GM12878 (cell line): Measurements from ENCODE around the gene AP5B1.

Experiments
- BHLHE40 ChIP-seq, 2 experiments: fragments of 450-650 bp in 1 of 2; IDR thresholded peaks; 2 replicates each; pipeline ENCODE4 v1.6.1; 2011 to 2017; ENCODE audit warnings: low read depth in 2 of 2, borderline replicate concordance in 1 of 2, improper control_type of control experiment in 1 of 2, low read length in 1 of 2, mild to moderate bottlenecking in 1 of 2
- BMI1 ChIP-seq: fragments of 450-650 bp; IDR thresholded peaks from 2 replicates; pipeline ENCODE4 v1.6.1; 2016; ENCODE audit warnings: mild to moderate bottlenecking, moderate library complexity, borderline replicate concordance
- BRCA1 ChIP-seq: IDR thresholded peaks from 2 replicates; pipeline ENCODE4 v1.6.1; 2011; ENCODE audit warnings: low read depth, low read length, improper control_type of control experiment
- CTCF ChIP-seq, 3 experiments: IDR thresholded peaks in 2 of 3; conservative IDR thresholded peaks in 1 of 3; 2 replicates each; pipeline ENCODE4 v1.5.1; 2011; ENCODE audit warnings: low read depth in 3 of 3, low read length in 3 of 3, mild to moderate bottlenecking in 3 of 3, control low read depth in 2 of 3, moderate library complexity in 2 of 3, inconsistent platforms in 1 of 3, mixed read lengths in 1 of 3; ENCODE audit not compliant: control insufficient read depth in 2 of 3, insufficient read depth in 1 of 3; ENCODE audit errors: extremely low read depth in 1 of 3
- FOS ChIP-seq: IDR thresholded peaks from 3 replicates; pipeline ENCODE4 v1.6.1; 2011; ENCODE audit warnings: borderline replicate concordance; ENCODE audit not compliant: insufficient read length; ENCODE audit errors: extremely low read depth
- GABPA ChIP-seq: IDR thresholded peaks from 2 replicates; pipeline ENCODE4 v1.6.1; 2014; ENCODE audit warnings: antibody characterized with exemption, low read depth, mild to moderate bottlenecking, inconsistent platforms
- GATAD2B ChIP-seq: fragments of 450-650 bp; conservative IDR thresholded peaks from 2 replicates; pipeline ENCODE4 v1.6.1; 2017; ENCODE audit warnings: low read depth, mild to moderate bottlenecking, moderate library complexity
- HCFC1 ChIP-seq: fragments of 150-350 bp; IDR thresholded peaks from 2 replicates; pipeline ENCODE4 v1.6.1; 2014; ENCODE audit warnings: low read length
- POLR2A ChIP-seq: IDR thresholded peaks from 2 replicates; pipeline ENCODE4 v1.6.1; 2011; ENCODE audit warnings: low read depth, mild to moderate bottlenecking, low read length
- SP1 ChIP-seq: IDR thresholded peaks from one replicate; pipeline ENCODE4 v1.6.1; 2011; ENCODE audit warnings: low read depth, low read length
- TF ChIP-seq, protein P1 (sequence below): IDR thresholded peaks from 2 replicates; pipeline ENCODE4 v1.6.1; 2012; ENCODE audit warnings: low read depth, low read length, improper control_type of control experiment

DNA sequence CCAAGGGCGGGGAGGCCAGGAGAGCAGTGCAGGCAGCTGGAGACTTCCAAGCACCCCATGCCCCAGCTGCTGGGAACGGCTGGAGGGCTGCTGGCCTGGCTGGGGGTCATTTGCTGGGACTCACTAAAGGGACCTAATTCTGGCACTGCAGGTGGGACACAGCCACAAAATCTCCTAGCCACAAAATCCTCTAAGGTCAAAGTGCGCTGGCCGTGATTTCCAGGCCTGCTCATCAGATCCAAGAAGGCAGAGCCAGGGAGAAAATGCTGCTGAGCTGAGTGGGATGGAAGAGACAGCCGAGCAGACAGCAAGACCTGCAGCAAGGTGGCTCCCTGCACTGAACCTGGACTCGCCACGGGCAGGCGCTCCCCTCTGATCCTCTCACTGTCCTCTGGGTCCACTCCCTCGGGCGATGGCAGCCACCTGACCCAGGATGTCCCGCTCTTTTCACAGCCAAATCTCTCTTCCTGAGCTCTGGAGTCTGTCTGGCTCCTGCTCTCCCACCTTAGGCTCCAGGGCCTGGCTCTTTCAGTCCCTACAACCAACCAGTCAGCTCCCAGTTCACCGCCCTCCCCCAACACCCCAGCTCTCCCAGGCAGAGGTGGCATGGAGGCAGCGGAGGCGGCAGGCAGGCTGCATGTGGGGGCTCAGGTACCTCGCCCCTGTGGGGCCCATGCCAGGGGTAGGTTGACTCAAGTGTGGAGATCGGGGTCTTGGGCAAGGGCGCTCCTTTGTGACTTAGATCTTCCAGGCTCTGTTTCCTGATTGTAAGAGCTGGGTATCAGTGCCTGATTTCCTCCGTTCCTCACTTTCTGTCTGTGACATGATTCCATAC, 20.6 kb upstream of the AP5B1 start:
- TF ChIP-seq CTCF (IDR thresholded peaks at IDR 0.05 in 2 of 3, conservative IDR thresholded peaks at IDR 0.05 in 1 of 3; ENCODE audit: control insufficient read depth in 2 of 3, extremely low read depth in 1 of 3, insufficient read depth in 1 of 3, low read depth in 3 of 3, low read length in 3 of 3), result no peak
- TF ChIP-seq GATAD2B, result no peak
- TF ChIP-seq POLR2A, result no peak
- TF ChIP-seq, protein P1, sequence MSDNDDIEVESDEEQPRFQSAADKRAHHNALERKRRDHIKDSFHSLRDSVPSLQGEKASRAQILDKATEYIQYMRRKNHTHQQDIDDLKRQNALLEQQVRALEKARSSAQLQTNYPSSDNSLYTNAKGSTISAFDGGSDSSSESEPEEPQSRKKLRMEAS, result no peak
- TF ChIP-seq FOS, result no peak
- no peak for TF ChIP-seq BRCA1
- no peak for TF ChIP-seq HCFC1
- no peak for TF ChIP-seq GABPA
- TF ChIP-seq BHLHE40 (IDR thresholded peaks at IDR 0.05; ENCODE audit: borderline replicate concordance in 1 of 2, low read depth in 2 of 2, low read length in 1 of 2), result no peak
- TF ChIP-seq BMI1, result no peak
- no peak for TF ChIP-seq SP1
